Vagina (tissue), 2 donors: ENCODE results near the gene MED13L.

ENCODE experiments used
- CTCF ChIP-seq, 3 experiments: fragments of 450-650 bp in 2 of 3; fragments of 200-600 bp in 1 of 3; sonication (generic) in 1 of 3; IDR thresholded peaks; one replicate each; pipeline ENCODE4 v1.5.1; 2017 to 2019; ENCODE audit warnings: antibody characterized with exemption in 3 of 3, mild to moderate bottlenecking in 2 of 3, moderate library complexity in 2 of 3
- POLR2A ChIP-seq, 2 donors: fragments of 450-650 bp; IDR thresholded peaks; one replicate each; pipeline ENCODE4 v1.6.1; 2017; ENCODE audit warnings: antibody characterized with exemption in 2 of 2, mild to moderate bottlenecking in 2 of 2, moderate library complexity in 2 of 2
- POLR2AphosphoS5 ChIP-seq, 2 donors: sonication (generic); formaldehyde crosslinking; IDR thresholded peaks; one replicate each; pipeline ENCODE4 v1.9.0; 2017; ENCODE audit warnings: antibody characterized with exemption in 2 of 2, mild to moderate bottlenecking in 2 of 2, low read depth in 1 of 2; ENCODE audit not compliant: insufficient read depth in 1 of 2

- TF ChIP-seq POLR2AphosphoS5 (IDR thresholded peaks at IDR 0.05; ENCODE audit: insufficient read depth in 1 of 2, low read depth in 1 of 2) (no peak), CTCF (IDR thresholded peaks at IDR 0.05) (no peak), POLR2A (IDR thresholded peaks at IDR 0.05) (no peak)
Measured at GRCh38 chr12:116137318-116137717, 140.2 kb downstream of the MED13L start.
